NCI-H510A (cell line): ENCODE measurements around the gene DPF3.

Source experiments
- DNase-seq: peaks from one replicate; lab custom pipeline; 2025; lab: John Stamatoyannopoulos, UW

The DPF3 gene

DNA sequence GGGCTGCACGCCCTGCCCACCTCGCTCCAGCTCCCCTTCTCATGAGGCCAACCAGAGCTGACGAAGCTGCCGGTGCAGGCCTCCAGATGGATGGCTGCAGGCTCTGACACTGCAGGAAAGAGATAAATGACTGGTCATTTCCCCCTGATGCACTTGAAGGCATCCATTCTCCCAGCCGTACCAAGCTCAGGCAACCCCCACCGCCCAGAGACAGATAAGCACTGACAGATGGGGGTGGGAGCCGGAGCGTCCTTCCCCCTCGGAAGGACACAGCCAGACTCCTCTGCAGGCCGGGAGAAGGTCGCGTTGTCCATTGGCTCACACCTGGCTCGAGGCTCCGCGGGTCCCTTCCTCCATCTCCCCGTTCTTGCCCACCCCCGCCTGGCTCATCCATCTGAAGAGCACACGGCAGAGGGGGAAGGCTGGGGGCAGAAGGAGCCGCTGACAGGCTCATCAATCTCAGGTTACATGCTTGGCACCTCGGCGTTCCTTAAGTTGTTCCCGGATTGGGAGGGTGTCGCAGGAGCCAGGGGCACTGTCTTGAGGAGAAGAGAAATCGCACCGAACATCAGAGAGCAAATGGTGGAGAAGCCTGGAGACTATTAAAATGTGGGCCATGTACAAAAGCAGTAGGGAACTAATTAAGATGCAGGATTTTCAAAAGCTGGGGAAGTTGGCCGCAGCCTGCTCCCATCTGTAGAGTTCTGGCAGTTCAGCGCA, 151.6 kb downstream of the DPF3 start:
- DNase-seq: no peak

GRCh38 chr14:72741826-72742117, 152.1 kb downstream of the DPF3 start:
- DNase-seq: no peak

DNA sequence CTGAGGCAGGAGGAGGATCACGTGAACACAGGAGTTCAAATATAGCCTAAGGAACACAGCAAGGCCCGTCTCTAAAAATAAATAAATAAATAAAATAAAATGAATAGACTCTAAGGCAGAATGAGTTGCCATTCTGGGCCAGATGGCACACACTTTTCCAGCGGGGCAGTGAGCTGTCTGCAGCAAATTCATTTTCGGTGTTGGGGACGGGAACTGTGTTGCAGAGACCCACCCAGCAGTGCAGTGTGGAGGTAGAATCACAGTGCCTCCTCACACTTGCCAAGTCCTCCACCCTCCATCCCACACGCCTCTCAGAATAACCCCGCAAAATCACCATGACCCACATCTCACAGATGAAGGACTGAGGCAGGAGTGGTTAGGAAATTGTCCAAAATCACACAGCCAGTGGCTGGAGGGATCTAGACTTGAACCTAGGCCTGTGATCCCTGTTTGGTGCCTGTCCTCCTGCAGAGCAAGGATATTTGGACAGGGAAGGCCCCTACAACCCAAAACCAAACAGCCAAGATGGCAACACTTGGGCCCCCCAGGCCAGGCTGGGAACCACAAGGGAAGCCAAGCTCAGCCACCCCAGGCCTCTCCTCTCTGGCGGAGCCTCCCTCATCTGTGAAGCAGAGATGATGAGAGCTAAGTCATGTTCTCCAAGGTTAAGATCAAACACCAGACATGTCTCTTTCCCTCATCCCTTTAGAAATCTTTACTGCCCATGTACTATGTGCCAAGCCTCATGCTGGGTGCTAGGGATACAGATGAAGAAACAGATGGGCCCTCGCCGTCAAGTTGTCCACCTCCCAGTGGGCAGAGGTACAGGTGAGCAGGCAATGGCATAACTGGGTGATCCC, 152.7 kb downstream of the DPF3 start:
- DNase-seq: no peak

GRCh38 chr14:72740504-72740961, 153.4 kb downstream of the DPF3 start:
- no peak for DNase-seq

GRCh38 chr14:72739446-72740405, 154.2 kb downstream of the DPF3 start:
- no peak for DNase-seq

GRCh38 chr14:72738161-72738611, 155.7 kb downstream of the DPF3 start:
- DNase-seq: no peak

DNA sequence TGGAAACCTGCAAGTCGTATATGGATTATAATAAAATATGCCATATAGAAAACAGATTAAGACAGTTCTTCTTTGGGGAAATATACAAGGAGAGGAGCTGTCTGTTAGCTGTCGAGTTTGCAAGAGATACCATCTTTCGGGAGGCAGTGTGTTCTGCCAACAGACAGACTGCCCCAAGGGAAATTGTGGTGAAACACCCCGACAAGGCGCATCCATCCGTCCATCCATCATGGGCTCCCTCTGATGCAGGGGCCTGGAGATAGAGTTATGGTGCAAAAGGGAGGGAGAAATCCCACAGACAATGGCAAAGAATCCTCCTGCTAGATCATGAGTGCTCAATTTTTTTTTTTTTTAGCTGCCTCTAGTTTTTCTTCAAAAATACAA, 156.3 kb downstream of the DPF3 start:
- no peak for DNase-seq

- no peak for DNase-seq
Observed at GRCh38 chr14:72736786-72737559, 156.9 kb downstream of the DPF3 start.

DNA sequence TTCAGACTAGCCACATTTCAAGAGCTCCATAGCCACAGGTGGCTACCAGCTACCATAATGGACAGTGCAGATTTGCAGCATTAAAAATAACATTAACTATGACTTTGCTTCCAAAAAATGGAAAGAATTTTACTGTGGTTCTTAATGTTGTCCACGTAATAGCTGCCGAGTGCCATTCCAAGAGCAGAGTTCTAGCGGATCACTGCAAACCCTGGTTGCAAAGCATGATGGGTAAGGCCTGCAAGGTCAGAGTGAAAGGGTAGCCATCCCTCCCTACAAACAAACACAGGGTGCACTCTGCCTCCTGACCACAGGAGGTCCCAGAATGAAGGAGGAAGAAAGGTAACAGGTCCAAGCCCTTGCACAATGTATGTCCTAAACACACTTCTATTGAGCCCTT, 157.6 kb downstream of the DPF3 start:
- DNase-seq: no peak

- no peak for DNase-seq
Observed at GRCh38 chr14:72732022-72732780, 161.7 kb downstream of the DPF3 start.

- DNase-seq: no peak
Observed at GRCh38 chr14:72731252-72732020, 162.5 kb downstream of the DPF3 start.

- no peak for DNase-seq
Observed at GRCh38 chr14:72730468-72730867, 163.4 kb downstream of the DPF3 start.

- DNase-seq: no peak
Observed at GRCh38 chr14:72726444-72726843, 167.5 kb downstream of the DPF3 start.

GRCh38 chr14:72723858-72724530, 169.9 kb downstream of the DPF3 start:
- DNase-seq: no peak

- DNase-seq: no peak
Observed at GRCh38 chr14:72722201-72722785, 171.6 kb downstream of the DPF3 start.

GRCh38 chr14:72721083-72721482, 172.8 kb downstream of the DPF3 start:
- DNase-seq: no peak

DNA sequence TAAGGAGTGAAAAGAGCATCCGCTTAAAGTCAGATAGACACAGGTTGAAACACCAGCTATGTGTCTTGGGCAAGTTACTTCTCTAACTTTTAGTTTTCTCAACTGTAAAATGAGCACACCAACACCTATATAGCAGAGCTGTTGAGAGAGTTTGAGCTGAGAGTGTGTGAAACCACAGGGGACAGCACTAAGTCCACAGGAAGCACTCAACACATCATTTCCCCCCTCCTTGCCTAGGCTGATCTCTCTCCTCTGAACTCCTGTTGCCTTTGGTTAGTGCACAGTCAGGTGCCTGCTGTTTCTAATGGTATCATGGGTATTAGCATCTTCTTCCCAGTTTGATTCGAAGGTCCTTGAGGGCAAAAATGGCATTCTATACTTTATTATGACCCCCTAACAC, 176.7 kb downstream of the DPF3 start:
- no peak for DNase-seq

DNA sequence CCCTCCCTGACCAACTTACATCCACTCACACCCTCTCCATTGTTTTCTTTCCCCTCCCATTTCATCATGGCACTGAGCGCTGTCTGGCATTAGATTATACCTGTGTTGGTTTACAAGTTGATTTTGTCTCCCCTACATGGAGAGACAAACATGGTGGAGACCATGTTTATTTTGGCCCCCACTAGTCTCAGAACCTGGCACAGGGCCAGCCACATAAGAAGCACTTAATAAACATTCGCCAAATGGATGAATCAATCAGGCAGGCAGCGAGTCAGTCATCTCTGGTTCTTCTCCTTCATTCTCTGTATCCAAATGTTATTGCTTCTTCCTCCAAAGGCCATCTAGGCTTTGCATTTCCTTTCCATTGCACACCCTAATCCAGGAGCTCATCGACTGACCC, 177.4 kb downstream of the DPF3 start:
- DNase-seq: no peak

DNA sequence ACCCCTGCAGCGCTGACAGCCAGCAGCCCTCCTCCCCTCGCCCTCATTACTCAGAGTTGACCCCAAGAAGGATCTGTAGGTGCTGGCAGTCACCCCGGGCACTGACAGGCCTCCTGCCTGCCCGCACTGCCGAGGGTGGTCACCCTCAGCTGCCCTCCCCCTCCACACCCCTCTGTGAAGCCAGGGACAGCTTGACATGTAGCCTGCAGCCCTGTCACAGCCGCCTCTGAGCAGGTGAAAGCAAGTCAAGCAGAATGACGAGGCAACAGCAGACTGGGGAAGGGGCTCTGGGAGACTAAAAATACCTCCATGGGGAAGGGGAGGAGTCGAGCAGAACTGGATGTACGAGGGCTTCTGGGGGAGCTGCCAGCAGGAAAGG, 178.1 kb downstream of the DPF3 start:
- DNase-seq: no peak
